SK-N-SH (cell line): ENCODE measurements around the gene MLLT3. TPM values are rescaled to one million over a fixed set of nuclear protein-coding genes. Genes with fewer than 3 reads are reported as not detected.
A peak's percentile ranks its signal among the peaks of the same experiment; 100 is the strongest.

Experiments
- CTCF ChIA-PET: fragments of 300-600, 350-600 bp; formaldehyde crosslinking; extraction: SDS; loops from one replicate; lab custom pipeline; 2021; lab: Yijun Ruan, JAX
- POLR2A ChIA-PET: fragments of 350-600 bp; sonication (Branson Sonifier 250); formaldehyde crosslinking; extraction: SDS; loops from one replicate; lab custom pipeline; 2020; ENCODE audit warnings: antibody characterized with exemption, inconsistent platforms; lab: Yijun Ruan, JAX
- DNase-seq: peaks from one replicate; pipeline ENCODE4 v3.0.0; 2012
- H2AFZ ChIP-seq: fragments of 200-600 bp; sonication (generic); 2 replicates; pipeline ENCODE4 v1.8.1; 2016; ENCODE audit warnings: antibody characterized with exemption, mild to moderate bottlenecking, low read depth
- H3F3A ChIP-seq: fragments of 200-600 bp; sonication (generic); replicated peaks from 2 replicates; pipeline ENCODE3; 2016; ENCODE audit warnings: antibody characterized with exemption, mild to moderate bottlenecking; ENCODE audit not compliant: insufficient read depth
- H3K27ac ChIP-seq, 2 experiments: fragments of 200-500 bp in 1 of 2; fragments of 200-600 bp in 1 of 2; sonication (Bioruptor generic) in 1 of 2; sonication (generic), shearing (Covaris generic) in 1 of 2; 2 replicates each; pipeline versions ENCODE4 v1.5.1 to v1.6.1; 2014 to 2016; ENCODE audit warnings: low read depth in 2 of 2, inconsistent platforms in 1 of 2, low read length in 1 of 2, mild to moderate bottlenecking in 1 of 2, mixed read lengths in 1 of 2
- H3K27me3 ChIP-seq: fragments of 200-600 bp; sonication (generic), shearing (Covaris generic); 2 replicates; pipeline ENCODE4 v1.6.1; 2016; ENCODE audit warnings: mixed run types; ENCODE audit not compliant: insufficient read depth
- H3K36me3 ChIP-seq, 2 experiments: fragments of 200-500 bp in 1 of 2; fragments of 200-600 bp in 1 of 2; sonication (Bioruptor generic) in 1 of 2; sonication (generic) in 1 of 2; replicated peaks in 1 of 2; 2 replicates each; pipeline versions ENCODE3 to v1.5.1; 2014 to 2016; ENCODE audit warnings: low read length in 1 of 2, mild to moderate bottlenecking in 1 of 2; ENCODE audit not compliant: insufficient read depth in 2 of 2, control insufficient read depth in 1 of 2
- H3K4me1 ChIP-seq, 2 experiments: fragments of 200-500 bp in 1 of 2; fragments of 200-600 bp in 1 of 2; sonication (Bioruptor generic) in 1 of 2; sonication (generic), shearing (Covaris generic) in 1 of 2; 2 replicates each; pipeline versions ENCODE4 v1.5.1 to v1.6.1; 2014 to 2016; ENCODE audit warnings: low read depth in 1 of 2, low read length in 1 of 2, mixed run types in 1 of 2; ENCODE audit not compliant: insufficient read depth in 2 of 2, control insufficient read depth in 1 of 2
- H3K4me2 ChIP-seq: fragments of 200-600 bp; sonication (generic), shearing (Covaris generic); 2 replicates; pipeline ENCODE4 v1.6.1; 2017; ENCODE audit warnings: mixed run types
- H3K4me3 ChIP-seq, 2 experiments: fragments of 200-500 bp in 1 of 2; fragments of 200-600 bp in 1 of 2; sonication (Bioruptor generic) in 1 of 2; sonication (generic), shearing (Covaris generic) in 1 of 2; 2 replicates each; pipeline versions ENCODE4 v1.5.1 to v1.8.1; 2014 to 2016; ENCODE audit warnings: low read depth in 2 of 2, inconsistent platforms in 1 of 2, low read length in 1 of 2, mild to moderate bottlenecking in 1 of 2, mixed read lengths in 1 of 2, moderate library complexity in 1 of 2
- H3K79me2 ChIP-seq: fragments of 200-600 bp; sonication (generic); 2 replicates; pipeline ENCODE4 v1.8.1; 2017; ENCODE audit warnings: mild to moderate bottlenecking; ENCODE audit not compliant: insufficient read depth
- H3K9ac ChIP-seq: fragments of 200-600 bp; sonication (generic); 2 replicates; pipeline ENCODE4 v1.6.1; 2017; ENCODE audit warnings: mixed run types
- H3K9me2 ChIP-seq: fragments of 200-600 bp; sonication (generic); 2 replicates; pipeline ENCODE4 v1.6.1; 2017; ENCODE audit warnings: mixed run types
- H3K9me3 ChIP-seq: fragments of 200-600 bp; sonication (generic); 2 replicates; pipeline ENCODE4 v1.6.1; 2017; ENCODE audit warnings: mixed run types, mild to moderate bottlenecking, moderate library complexity
- H4K20me1 ChIP-seq: fragments of 200-600 bp; sonication (generic); 2 replicates; pipeline ENCODE4 v1.6.1; 2017; ENCODE audit warnings: mild to moderate bottlenecking, mixed run types; ENCODE audit not compliant: insufficient read depth
- ELF1 ChIP-seq: IDR thresholded peaks from 2 replicates; pipeline ENCODE4 v1.4.0; 2012
- EP300 ChIP-seq, 2 experiments: IDR thresholded peaks; 2 replicates each; pipeline versions ENCODE4 v1.4.0 to v1.6.1; 2012; ENCODE audit warnings: borderline replicate concordance in 1 of 2, low read depth in 1 of 2, low read length in 1 of 2
- FOXJ3 ChIP-seq: sonication (generic); formaldehyde crosslinking; IDR thresholded peaks from 2 replicates; pipeline ENCODE4 v1.5.1; 2020; ENCODE audit warnings: mild to moderate bottlenecking, missing genetic modification reagents
- GATA2 ChIP-seq: sonication (generic); formaldehyde crosslinking; IDR thresholded peaks from 2 replicates; pipeline ENCODE4 v1.5.0; 2020; ENCODE audit warnings: mild to moderate bottlenecking, missing genetic modification reagents
- RAD21 ChIP-seq: IDR thresholded peaks from 2 replicates; pipeline ENCODE4 v1.6.1; 2012; ENCODE audit warnings: mild to moderate bottlenecking, low read length
- RXRA ChIP-seq: IDR thresholded peaks from 2 replicates; pipeline ENCODE4 v1.4.0; 2012; ENCODE audit warnings: low read depth, mild to moderate bottlenecking, borderline replicate concordance
- TCF12 ChIP-seq: IDR thresholded peaks from 2 replicates; pipeline ENCODE4 v1.4.0; 2012
- YY1 ChIP-seq: IDR thresholded peaks from 2 replicates; pipeline ENCODE4 v1.4.0; 2012; ENCODE audit warnings: low read depth, mild to moderate bottlenecking
- WGBS: methylation state at CpG from one replicate; pipeline ENCODE4 v1.1.6; 2017; ENCODE audit warnings: low lambda C conversion rate; 5-methylcytosine and 5-hydroxymethylcytosine counted together
- polyA plus RNA-seq, 3 experiments: library from polyadenylated mRNA; depleted of rRNA; stranded (reverse); fragments of >200 nt; gene quantifications; 2 replicates each; pipeline ENCODE4 v1.2.3, GENCODE V29; 2012
- TF ChIP-seq, protein P1 (sequence below): IDR thresholded peaks from 2 replicates; pipeline ENCODE4 v1.4.0; 2012; ENCODE audit warnings: low read depth
- TF ChIP-seq, protein P2 (sequence below): IDR thresholded peaks from 2 replicates; pipeline ENCODE4; 2012
- TF ChIP-seq, protein P3 (sequence below): IDR thresholded peaks from 2 replicates; pipeline ENCODE4 v1.4.0; 2012; ENCODE audit warnings: low read depth, borderline replicate concordance
- TF ChIP-seq, protein P4 (sequence below): fragments of 150-350 bp; IDR thresholded peaks from 2 replicates; pipeline ENCODE4 v1.6.1; 2016; ENCODE audit warnings: mild to moderate bottlenecking, low read depth, low read length

Gene MLLT3
- polyA plus RNA-seq, 1 of the 3 experiments (the other 2 are of a cell fraction): 3.9 TPM

DNA sequence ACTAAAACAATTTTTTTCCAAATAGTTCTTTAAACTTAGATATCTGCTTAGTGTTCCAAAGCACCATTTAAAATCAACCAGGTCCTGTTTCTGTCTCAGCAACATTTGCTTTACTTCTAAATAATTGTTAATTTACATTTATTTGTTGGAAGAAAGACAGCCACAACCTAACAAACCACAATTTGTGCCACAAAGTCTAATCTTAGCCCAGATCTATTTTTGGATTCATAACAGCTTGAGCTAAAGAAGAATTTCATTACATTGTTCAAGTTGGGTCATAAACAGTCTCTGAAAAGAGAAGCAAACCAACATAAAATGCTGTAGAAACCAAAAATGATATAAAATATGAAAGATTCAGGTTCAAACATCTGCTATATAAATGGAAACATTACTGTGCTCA is 24.4 kb downstream of the MLLT3 start:
- Histone ChIP-seq H3K36me3 (no peaks in the 10 kb centered on the region), H4K20me1 (no peaks in the 10 kb centered on the region), H3K4me3 (no peak overlapping the region), H3K9ac (no peak overlapping the region), H3K27ac (no peak overlapping the region), H2AFZ (no peak overlapping the region), H3K4me1 (peaks cover 0 to 9% of the 10 kb centered on the region in 2 experiments; a peak in 2 of 4 replicates), H3K9me3 (no peaks in the 10 kb centered on the region), H3K4me2 (no peak overlapping the region), H3K27me3 (no peaks in the 10 kb centered on the region), H3K79me2 (no peaks in the 10 kb centered on the region)
- DNase-seq: no peak
- CTCF ChIA-PET: interaction anchor here (1.1 kb wide), 1 partner anchor 150 kb away, joined by 3 read pairs; no protein-coding TSS in a partner anchor
- POLR2A ChIA-PET: no interaction called here
- TF ChIP-seq, protein P1, sequence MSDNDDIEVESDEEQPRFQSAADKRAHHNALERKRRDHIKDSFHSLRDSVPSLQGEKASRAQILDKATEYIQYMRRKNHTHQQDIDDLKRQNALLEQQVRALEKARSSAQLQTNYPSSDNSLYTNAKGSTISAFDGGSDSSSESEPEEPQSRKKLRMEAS: no peak
- no peak for TF ChIP-seq RXRA
- TF ChIP-seq TCF12: peak; percentile 51
- TF ChIP-seq, protein P2, sequence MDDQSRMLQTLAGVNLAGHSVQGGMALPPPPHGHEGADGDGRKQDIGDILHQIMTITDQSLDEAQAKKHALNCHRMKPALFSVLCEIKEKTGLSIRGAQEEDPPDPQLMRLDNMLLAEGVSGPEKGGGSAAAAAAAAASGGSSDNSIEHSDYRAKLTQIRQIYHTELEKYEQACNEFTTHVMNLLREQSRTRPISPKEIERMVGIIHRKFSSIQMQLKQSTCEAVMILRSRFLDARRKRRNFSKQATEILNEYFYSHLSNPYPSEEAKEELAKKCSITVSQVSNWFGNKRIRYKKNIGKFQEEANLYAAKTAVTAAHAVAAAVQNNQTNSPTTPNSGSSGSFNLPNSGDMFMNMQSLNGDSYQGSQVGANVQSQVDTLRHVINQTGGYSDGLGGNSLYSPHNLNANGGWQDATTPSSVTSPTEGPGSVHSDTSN: 0 out of 2 replicates have a peak, but pooled peaks have one; percentile 7
- TF ChIP-seq YY1: no peak
- TF ChIP-seq, protein P3, sequence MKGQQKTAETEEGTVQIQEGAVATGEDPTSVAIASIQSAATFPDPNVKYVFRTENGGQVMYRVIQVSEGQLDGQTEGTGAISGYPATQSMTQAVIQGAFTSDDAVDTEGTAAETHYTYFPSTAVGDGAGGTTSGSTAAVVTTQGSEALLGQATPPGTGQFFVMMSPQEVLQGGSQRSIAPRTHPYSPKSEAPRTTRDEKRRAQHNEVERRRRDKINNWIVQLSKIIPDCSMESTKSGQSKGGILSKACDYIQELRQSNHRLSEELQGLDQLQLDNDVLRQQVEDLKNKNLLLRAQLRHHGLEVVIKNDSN: no peak
- TF ChIP-seq, protein P4, sequence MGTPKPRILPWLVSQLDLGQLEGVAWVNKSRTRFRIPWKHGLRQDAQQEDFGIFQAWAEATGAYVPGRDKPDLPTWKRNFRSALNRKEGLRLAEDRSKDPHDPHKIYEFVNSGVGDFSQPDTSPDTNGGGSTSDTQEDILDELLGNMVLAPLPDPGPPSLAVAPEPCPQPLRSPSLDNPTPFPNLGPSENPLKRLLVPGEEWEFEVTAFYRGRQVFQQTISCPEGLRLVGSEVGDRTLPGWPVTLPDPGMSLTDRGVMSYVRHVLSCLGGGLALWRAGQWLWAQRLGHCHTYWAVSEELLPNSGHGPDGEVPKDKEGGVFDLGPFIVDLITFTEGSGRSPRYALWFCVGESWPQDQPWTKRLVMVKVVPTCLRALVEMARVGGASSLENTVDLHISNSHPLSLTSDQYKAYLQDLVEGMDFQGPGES: no peak
- TF ChIP-seq, all 33 proteins: peak for 2
- Histone ChIP-seq H3K9me2 (no peaks in the 10 kb centered on the region), H3F3A (no peaks in the 10 kb centered on the region)

DNA sequence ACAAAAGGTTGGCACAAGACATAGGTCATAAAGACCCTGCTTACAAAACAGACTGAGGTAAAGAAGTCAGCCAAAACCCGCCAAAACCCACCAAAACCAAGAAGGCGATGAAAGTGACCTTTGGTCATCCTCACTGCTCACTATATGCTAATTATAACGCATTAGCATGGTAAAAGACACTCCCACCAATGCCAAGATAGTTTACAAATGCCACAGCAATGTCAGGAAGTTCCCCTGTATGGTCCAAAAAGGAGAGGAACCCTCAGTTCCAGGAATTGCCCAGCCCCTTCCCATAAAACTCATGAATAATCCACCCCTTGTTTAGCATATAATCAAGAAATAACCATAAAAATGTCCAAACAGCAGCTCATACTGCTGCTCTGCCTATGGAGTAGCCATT is 27.7 kb downstream of the MLLT3 start:
- DNase-seq: no peak
- no peaks in the 10 kb centered on the region for H3K27me3 ChIP-seq
- H3K36me3 ChIP-seq: no peaks in the 10 kb centered on the region
- H4K20me1 ChIP-seq: no peaks in the 10 kb centered on the region
- H3K9me2 ChIP-seq: no peaks in the 10 kb centered on the region
- H3K4me2 ChIP-seq: no peak overlapping the region
- POLR2A ChIA-PET: no interaction called here
- no peaks in the 10 kb centered on the region for H3K9me3 ChIP-seq
- H2AFZ ChIP-seq: no peak overlapping the region
- H3K79me2 ChIP-seq: no peaks in the 10 kb centered on the region
- no peak overlapping the region for H3K9ac ChIP-seq
- WGBS: 96% methylated on average over 3 of the region's 3 CpGs
- peaks cover 0 to 19% of the 10 kb centered on the region in 2 experiments; a peak in 2 of 4 replicates for H3K4me1 ChIP-seq
- H3K4me3 ChIP-seq: no peak overlapping the region
- CTCF ChIA-PET: no interaction called here
- no peak overlapping the region for H3K27ac ChIP-seq
- peaks cover 6% of the 10 kb centered on the region for H3F3A ChIP-seq
- no peak for TF ChIP-seq FOXJ3 (CRISPR knock-in tag)
- no peak for TF ChIP-seq RAD21
- no peak for TF ChIP-seq EP300 (IDR thresholded peaks at IDR 0.05; ENCODE audit: borderline replicate concordance in 1 of 2, low read depth in 1 of 2, low read length in 1 of 2)
- TF ChIP-seq ELF1: no peak
- TF ChIP-seq GATA2 (CRISPR knock-in tag): no peak
